Pancreas (tissue), 10 donors: ENCODE data around the gene PHB1. TPM values are rescaled to one million over a fixed set of nuclear protein-coding genes. Genes with fewer than 3 reads are reported as not detected.

ENCODE experiments used
- ATAC-seq, 4 donors: fragments of 200-7000 bp; cut with Tn5 transposase; one replicate each; pipeline versions ENCODE4 v1.8.0 to v1.9.1; 2020; ENCODE audit warnings: mild to moderate bottlenecking in 4 of 4, moderate library complexity in 4 of 4
- DNase-seq, 6 donors: peaks; one replicate each; pipeline ENCODE4 v3.0.0-alpha.2; 2020
- FAIRE-seq: peaks from 2 replicates; lab custom pipeline; 2012; peaks lifted over from hg19 to GRCh38; lab: Jason Lieb, UNC
- H3K27ac ChIP-seq, 4 donors: fragments of 200-600 bp; sonication (generic); 1 replicate in 3 of 4; 2 replicates in 1 of 4; pipeline versions ENCODE4 v1.5.0 to v1.8.0; 2020
- H3K27me3 ChIP-seq, 4 donors: fragments of 200-600 bp; one replicate each; pipeline ENCODE4 v1.8.0; 2021
- H3K36me3 ChIP-seq, 3 donors: fragments of 200-600 bp; sonication (generic) in 1 of 3; one replicate each; pipeline versions ENCODE4 v1.5.0 to v1.8.0; 2020 to 2021
- H3K4me1 ChIP-seq, 3 donors: fragments of 200-600 bp; one replicate each; pipeline ENCODE4 v1.8.0; 2021
- H3K4me3 ChIP-seq, 4 donors: fragments of 200-600 bp; sonication (generic) in 2 of 4; one replicate each; pipeline versions ENCODE4 v1.5.0 to v1.8.0; 2020 to 2021
- H3K9me3 ChIP-seq, 4 donors: fragments of 200-600 bp; one replicate each; pipeline ENCODE4 v1.8.0; 2021
- WGBS, 2 donors: extraction: QIAGEN DNeasy Blood & Tissue Kit; methylation state at CpG; one replicate each; pipeline ENCODE4 v1.1.7; 2013; 5-methylcytosine and 5-hydroxymethylcytosine counted together
- intact Hi-C, 3 donors: fragments of 100-400 bp; cut with DNase I; formaldehyde crosslinking; loops; one replicate each; pipeline versions ENCODE4 v1.11.1 to v1.14.2; 2022
- polyA plus RNA-seq, 2 donors: library from polyadenylated mRNA; stranded (reverse); fragments of 200-250 nt; gene quantifications; one replicate each; pipeline ENCODE4 v1.2.3, GENCODE V29; 2013
- total RNA-seq, 6 donors: library from RNA; stranded (reverse); fragmentation: NEBNext Ultra II Directional in 4 of 6; extraction: Animal tissue kit (Norgen Biotek cat#: 25700) in 4 of 6; gene quantifications; one replicate each; pipeline versions ENCODE4 v1.2.1 to v1.2.4, GENCODE V29; 2021 to 2023
- TF ChIP-seq, protein P1 (sequence below), 4 donors: fragments of 200-600 bp; sonication (generic) in 3 of 4; IDR thresholded peaks; one replicate each; pipeline versions ENCODE4 v1.5.0 to v1.8.0; 2021; ENCODE audit warnings: antibody characterized with exemption in 4 of 4
- donor health status: healthy with polysubstance abuse.
- donor health status: DM: no; HTN: no; CAD: no; lungs with moderate emphysema.
- donor health status: DM: no; HTN: no; CAD: no.
- donor health status: control.
- donor health status: control.
- donor health status: Bipolar disorder and iron deficiency.
- donor health status: DM: yes; HTN: yes; CAD: no.
- donor health status: DM: no; HTN: no; CAD: no.
- donor health status: DM: no; HTN: no; CAD: no.
- donor health status: DM: yes; HTN: yes; CAD: no.

Gene PHB1
- total and polyA plus RNA-seq, 8 donors = 30.1 to 71.8 (median 55.7) TPM

- intact Hi-C loops = loop anchor here in 1 of 3 donors (10.0 kb wide), 1 partner anchor 64 kb away; no protein-coding TSS in a partner anchor
- H3K4me1 ChIP-seq = no peaks in the 10 kb centered on the region
- H3K4me3 ChIP-seq = no peak overlapping the region
- WGBS, 2 donors = 78 to 84% methylated on average over 8 of the region's 8 CpGs
- H3K36me3 ChIP-seq = no peaks in the 10 kb centered on the region
- ATAC-seq (no peak), DNase-seq (no peak), FAIRE-seq (no peak)
- no peak overlapping the region for H3K27ac ChIP-seq
- TF ChIP-seq, protein P1, sequence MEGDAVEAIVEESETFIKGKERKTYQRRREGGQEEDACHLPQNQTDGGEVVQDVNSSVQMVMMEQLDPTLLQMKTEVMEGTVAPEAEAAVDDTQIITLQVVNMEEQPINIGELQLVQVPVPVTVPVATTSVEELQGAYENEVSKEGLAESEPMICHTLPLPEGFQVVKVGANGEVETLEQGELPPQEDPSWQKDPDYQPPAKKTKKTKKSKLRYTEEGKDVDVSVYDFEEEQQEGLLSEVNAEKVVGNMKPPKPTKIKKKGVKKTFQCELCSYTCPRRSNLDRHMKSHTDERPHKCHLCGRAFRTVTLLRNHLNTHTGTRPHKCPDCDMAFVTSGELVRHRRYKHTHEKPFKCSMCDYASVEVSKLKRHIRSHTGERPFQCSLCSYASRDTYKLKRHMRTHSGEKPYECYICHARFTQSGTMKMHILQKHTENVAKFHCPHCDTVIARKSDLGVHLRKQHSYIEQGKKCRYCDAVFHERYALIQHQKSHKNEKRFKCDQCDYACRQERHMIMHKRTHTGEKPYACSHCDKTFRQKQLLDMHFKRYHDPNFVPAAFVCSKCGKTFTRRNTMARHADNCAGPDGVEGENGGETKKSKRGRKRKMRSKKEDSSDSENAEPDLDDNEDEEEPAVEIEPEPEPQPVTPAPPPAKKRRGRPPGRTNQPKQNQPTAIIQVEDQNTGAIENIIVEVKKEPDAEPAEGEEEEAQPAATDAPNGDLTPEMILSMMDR (IDR thresholded peaks at IDR 0.05) = no peak
- no peaks in the 10 kb centered on the region for H3K9me3 ChIP-seq
- no peaks in the 10 kb centered on the region for H3K27me3 ChIP-seq
These were observed 25.8 kb downstream of the PHB1 start for GRCh38 chr17:49388692-49389513.

GRCh38 chr17:49388290-49388640, 26.4 kb downstream of the PHB1 start:
- H3K4me1 ChIP-seq = no peaks in the 10 kb centered on the region

GRCh38 chr17:49387498-49388289, 27.0 kb downstream of the PHB1 start:
- no peaks in the 10 kb centered on the region for H3K9me3 ChIP-seq
- DNase-seq (no peak), ATAC-seq (no peak), FAIRE-seq (no peak)
- H3K4me3 ChIP-seq = no peak overlapping the region
- H3K36me3 ChIP-seq = no peaks in the 10 kb centered on the region
- TF ChIP-seq, protein P1 (IDR thresholded peaks at IDR 0.05) = no peak
- H3K27ac ChIP-seq = no peak overlapping the region
- 74 to 80% methylated on average over 11 of the region's 11 CpGs for WGBS, 2 donors
- no peaks in the 10 kb centered on the region for H3K27me3 ChIP-seq
- H3K4me1 ChIP-seq = no peaks in the 10 kb centered on the region
- intact Hi-C loops = loop anchor here in 1 of 3 donors (10.0 kb wide), 1 partner anchor 63 kb away; no protein-coding TSS in a partner anchor

More at GRCh38 chr17:49388290-49388640, 26.4 kb downstream of the PHB1 start:
- no peak for DNase-seq
- FAIRE-seq = no peak
- intact Hi-C loops = loop anchor here in 1 of 3 donors (10.0 kb wide), 1 partner anchor 63 kb away; no protein-coding TSS in a partner anchor
- no peaks in the 10 kb centered on the region for H3K36me3 ChIP-seq
- WGBS, 2 donors = 78 to 82% methylated on average over 6 of the region's 6 CpGs
- no peaks in the 10 kb centered on the region for H3K9me3 ChIP-seq
- no peak overlapping the region for H3K27ac ChIP-seq
- no peak for ATAC-seq
- TF ChIP-seq, protein P1 (IDR thresholded peaks at IDR 0.05) = no peak
- no peaks in the 10 kb centered on the region for H3K27me3 ChIP-seq
- H3K4me3 ChIP-seq = no peak overlapping the region

GRCh38 chr17:49386373-49386772, 28.3 kb downstream of the PHB1 start:
- WGBS, 2 donors = 84 to 90% methylated on average over 10 of the region's 10 CpGs
- no peaks in the 10 kb centered on the region for H3K36me3 ChIP-seq

More at GRCh38 chr17:49386373-49386772, 28.3 kb downstream of the PHB1 start:
- DNase-seq (no peak), ATAC-seq (no peak), FAIRE-seq (no peak)
- Histone ChIP-seq H3K27ac (no peak overlapping the region), H3K4me3 (no peak overlapping the region), H3K27me3 (no peaks in the 10 kb centered on the region), H3K9me3 (no peaks in the 10 kb centered on the region), H3K4me1 (no peaks in the 10 kb centered on the region)
- intact Hi-C loops = loop anchor here in 1 of 3 donors (10.0 kb wide), 1 partner anchor 62 kb away; no protein-coding TSS in a partner anchor
- TF ChIP-seq, protein P1 (IDR thresholded peaks at IDR 0.05) = no peak
